ENCODE measurements around the gene MYH11.

The MYH11 gene

GRCh38 chr16:15876503-15876902 lies 19.7 kb upstream of the MYH11 start:
- Histone ChIP-seq H3K4me1 (ENCODE audit: insufficient read depth, low read length, poor library complexity, severe bottlenecking) (peaks cover 10% of the 10 kb centered on the region), H2AFZ (ENCODE audit: low read length) (no peak overlapping the region), H3K36me3 (ENCODE audit: insufficient read depth, low read length) (peaks cover under 1% of the 10 kb centered on the region; the same call in 1 of the 2 replicates), H3F3A (ENCODE audit: low read depth) (no peaks in the 10 kb centered on the region), H3K9me2 (replicated peaks; ENCODE audit: low read depth, low read length) (no peaks in the 10 kb centered on the region), H3K9ac (ENCODE audit: low read depth, low read length, poor library complexity, severe bottlenecking) (no peak overlapping the region), H3K79me2 (ENCODE audit: insufficient read depth, low read length) (peaks cover 22% of the 10 kb centered on the region; the same call in 1 of the 2 replicates), H3K27me3 (ENCODE audit: insufficient read depth, low read length, poor library complexity, severe bottlenecking) (no peaks in the 10 kb centered on the region), H3K9me3 (ENCODE audit: insufficient read depth, low read depth, low read length) (no peaks in the 10 kb centered on the region), H4K20me1 (ENCODE audit: insufficient read depth, low read length, poor library complexity, severe bottlenecking) (peaks cover 4% of the 10 kb centered on the region), H3K4me3 (ENCODE audit: low read length, poor library complexity, severe bottlenecking) (no peak overlapping the region), H3K4me2 (ENCODE audit: low read depth, low read length, poor library complexity, severe bottlenecking) (no peak overlapping the region)
- TF ChIP-seq CTCF (conservative IDR thresholded peaks at IDR 0.05; ENCODE audit: low read length): no peak
- TF ChIP-seq EZH2phosphoT487 (IDR thresholded peaks at IDR 0.05; ENCODE audit: borderline replicate concordance): no peak

GRCh38 chr16:15874745-15875314 lies 18.0 kb upstream of the MYH11 start:
- peaks cover 3% of the 10 kb centered on the region; the same call in 1 of the 2 replicates for H3K36me3 ChIP-seq (ENCODE audit: insufficient read depth, low read length)
- no peaks in the 10 kb centered on the region for H3F3A ChIP-seq (ENCODE audit: low read depth)
- TF ChIP-seq EZH2phosphoT487 (IDR thresholded peaks at IDR 0.05; ENCODE audit: borderline replicate concordance): no peak
- TF ChIP-seq CTCF (conservative IDR thresholded peaks at IDR 0.05; ENCODE audit: low read length): peak; percentile 60
- no peaks in the 10 kb centered on the region for H3K9me2 ChIP-seq (replicated peaks; ENCODE audit: low read depth, low read length)
- H3K27me3 ChIP-seq (ENCODE audit: insufficient read depth, low read length, poor library complexity, severe bottlenecking): no peaks in the 10 kb centered on the region
- no peak overlapping the region for H3K4me3 ChIP-seq (ENCODE audit: low read length, poor library complexity, severe bottlenecking)
- peaks cover 6% of the 10 kb centered on the region; the same call in 1 of the 2 replicates for H3K79me2 ChIP-seq (ENCODE audit: insufficient read depth, low read length)
- no peaks in the 10 kb centered on the region for H3K9me3 ChIP-seq (ENCODE audit: insufficient read depth, low read depth, low read length)
- no peak overlapping the region for H3K9ac ChIP-seq (ENCODE audit: low read depth, low read length, poor library complexity, severe bottlenecking)
- no peaks in the 10 kb centered on the region for H4K20me1 ChIP-seq (ENCODE audit: insufficient read depth, low read length, poor library complexity, severe bottlenecking)
- H2AFZ ChIP-seq (ENCODE audit: low read length): no peak overlapping the region
- H3K4me1 ChIP-seq (ENCODE audit: insufficient read depth, low read length, poor library complexity, severe bottlenecking): peaks cover 5% of the 10 kb centered on the region
- no peak overlapping the region for H3K4me2 ChIP-seq (ENCODE audit: low read depth, low read length, poor library complexity, severe bottlenecking)

GRCh38 chr16:15873737-15874136 lies 16.9 kb upstream of the MYH11 start:
- no peaks in the 10 kb centered on the region for H3K9me3 ChIP-seq (ENCODE audit: insufficient read depth, low read depth, low read length)
- no peaks in the 10 kb centered on the region for H3K27me3 ChIP-seq (ENCODE audit: insufficient read depth, low read length, poor library complexity, severe bottlenecking)
- H3K36me3 ChIP-seq (ENCODE audit: insufficient read depth, low read length): peaks cover 3% of the 10 kb centered on the region; the same call in 1 of the 2 replicates
- H2AFZ ChIP-seq (ENCODE audit: low read length): no peak overlapping the region
- no peaks in the 10 kb centered on the region for H3K4me1 ChIP-seq (ENCODE audit: insufficient read depth, low read length, poor library complexity, severe bottlenecking)
- H3K9me2 ChIP-seq (replicated peaks; ENCODE audit: low read depth, low read length): no peaks in the 10 kb centered on the region
- no peak overlapping the region for H3K9ac ChIP-seq (ENCODE audit: low read depth, low read length, poor library complexity, severe bottlenecking)
- peaks cover 1% of the 10 kb centered on the region; the same call in 1 of the 2 replicates for H3K79me2 ChIP-seq (ENCODE audit: insufficient read depth, low read length)
- H4K20me1 ChIP-seq (ENCODE audit: insufficient read depth, low read length, poor library complexity, severe bottlenecking): no peaks in the 10 kb centered on the region
- no peaks in the 10 kb centered on the region for H3F3A ChIP-seq (ENCODE audit: low read depth)
- H3K4me2 ChIP-seq (ENCODE audit: low read depth, low read length, poor library complexity, severe bottlenecking): no peak overlapping the region
- no peak overlapping the region for H3K4me3 ChIP-seq (ENCODE audit: low read length, poor library complexity, severe bottlenecking)
- no peak for TF ChIP-seq EZH2phosphoT487 (IDR thresholded peaks at IDR 0.05; ENCODE audit: borderline replicate concordance)
- TF ChIP-seq CTCF (conservative IDR thresholded peaks at IDR 0.05; ENCODE audit: low read length): no peak

All from Loucy (cell line).